GM21390 (cell line): ENCODE results near the gene NKAIN1.
"Not testable (repeated sequence)": the region's sequence is repeated elsewhere in the genome, so short reads cannot be mapped to it uniquely, and the experiment has no call there.

Experiments used
- ATAC-seq: cut with Tn5 transposase; IDR thresholded peaks from one replicate; pipeline ENCODE4 v1.9.1; 2021; ENCODE audit not compliant: unreplicated experiment

The NKAIN1 gene

DNA sequence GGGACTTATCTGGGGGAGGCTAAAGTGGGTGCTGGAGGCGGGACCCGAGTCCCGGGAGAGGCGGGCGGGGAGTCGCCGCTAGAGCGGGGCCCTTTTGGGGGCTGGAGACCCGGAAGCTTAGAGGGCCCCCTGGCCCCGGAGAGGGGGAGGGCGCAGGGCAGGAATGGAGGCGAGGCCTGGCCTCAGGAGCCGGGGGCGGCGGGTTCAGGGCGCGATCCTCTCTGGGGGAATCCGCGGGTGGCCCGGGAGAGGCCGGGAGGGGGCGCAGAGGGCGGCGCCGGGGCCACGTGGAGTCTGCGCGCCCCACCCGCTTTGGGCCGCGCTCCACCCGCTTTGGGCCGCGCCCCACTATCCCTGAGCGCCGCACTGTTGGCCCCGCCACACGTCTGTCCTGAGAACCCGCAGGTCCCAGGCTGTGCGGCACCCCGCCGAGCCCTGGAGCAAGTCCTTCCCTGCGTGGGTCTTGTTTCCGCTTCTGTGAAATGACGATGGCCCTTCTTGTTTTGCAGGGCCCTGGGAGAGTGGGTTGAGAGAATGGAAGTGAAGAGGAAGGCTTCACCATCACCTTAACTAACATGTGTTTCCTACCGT, 84.4 kb downstream of the NKAIN1 start:
- peak; percentile 82 for ATAC-seq

DNA sequence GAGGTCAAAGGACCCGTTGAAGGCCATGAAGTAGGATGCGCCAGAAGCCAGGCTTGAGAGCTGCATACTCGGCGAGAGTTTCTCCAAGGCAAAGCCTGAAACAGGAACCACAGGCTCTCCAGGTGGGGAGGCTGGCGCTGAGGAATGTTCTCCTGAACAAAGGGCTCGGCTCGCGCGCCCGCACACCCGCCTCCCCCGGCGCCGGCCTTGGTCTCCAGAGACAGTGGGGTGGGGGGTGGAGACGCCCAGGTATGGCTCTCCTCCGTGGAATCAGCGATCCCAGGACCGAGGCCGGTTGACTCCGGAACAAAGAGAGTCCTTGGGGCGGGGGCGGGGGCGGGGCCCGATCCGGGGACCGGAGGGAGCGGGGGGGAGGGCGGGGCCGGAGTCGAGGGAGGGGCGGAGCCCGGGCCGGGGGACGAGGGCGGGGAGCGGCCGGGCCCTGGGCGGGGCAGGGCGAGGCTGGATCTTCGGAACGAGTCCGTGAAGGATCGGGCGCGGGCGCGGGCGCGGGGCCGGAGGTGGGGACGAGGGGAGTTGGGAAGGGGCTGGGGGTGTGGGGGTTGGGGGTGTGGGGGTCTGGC, 85.0 kb downstream of the NKAIN1 start:
- ATAC-seq, result peak; percentile 30

DNA sequence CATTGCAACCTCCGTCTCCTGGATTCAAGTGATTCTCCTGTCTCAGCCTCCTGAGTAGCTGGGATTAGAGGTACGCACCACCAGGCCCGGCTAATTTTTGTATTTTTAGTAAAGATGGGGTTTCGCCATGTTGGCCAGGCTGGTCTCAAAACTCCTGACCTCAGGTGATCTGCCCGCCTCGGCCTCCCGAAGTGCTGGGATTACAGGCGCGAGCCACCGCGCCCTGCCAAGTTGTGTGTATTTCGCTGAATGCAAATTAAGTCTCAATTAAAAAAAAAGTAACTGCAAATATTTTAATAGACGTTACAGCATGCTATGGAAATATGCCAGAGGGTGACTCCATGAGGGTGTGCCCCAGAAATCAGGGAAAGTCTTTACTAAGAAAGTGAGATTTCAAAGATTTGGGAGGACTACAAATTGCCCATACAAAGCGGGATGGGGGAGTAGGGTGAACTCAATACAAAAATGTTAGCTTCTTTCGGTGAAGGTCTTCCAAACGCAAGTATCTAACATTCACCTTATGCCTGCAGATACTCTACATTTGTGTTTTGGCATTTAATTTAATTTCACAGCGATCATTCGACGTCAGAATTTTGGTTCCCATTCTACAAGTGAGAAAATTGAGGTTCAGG, 85.6 kb downstream of the NKAIN1 start:
- no peak for ATAC-seq

DNA sequence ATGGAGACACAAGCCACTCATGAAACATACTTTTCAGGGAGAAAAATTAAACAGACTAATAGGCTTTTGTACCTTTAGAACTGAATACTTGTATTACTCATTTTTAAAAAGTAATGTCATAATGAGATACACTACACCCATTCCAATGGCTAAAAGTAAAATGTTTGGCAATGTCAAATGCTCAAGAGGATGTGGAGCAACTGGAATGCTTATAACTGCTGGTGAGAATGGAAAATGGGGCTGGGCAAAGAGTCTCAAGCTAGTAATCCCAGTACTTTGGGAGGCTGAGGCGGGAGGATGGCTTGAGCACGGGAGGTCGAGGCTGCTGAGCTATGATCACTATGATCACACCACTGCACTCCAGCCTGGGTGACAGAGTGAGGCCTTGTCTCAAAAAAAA, 86.3 kb downstream of the NKAIN1 start:
- no peak for ATAC-seq

DNA sequence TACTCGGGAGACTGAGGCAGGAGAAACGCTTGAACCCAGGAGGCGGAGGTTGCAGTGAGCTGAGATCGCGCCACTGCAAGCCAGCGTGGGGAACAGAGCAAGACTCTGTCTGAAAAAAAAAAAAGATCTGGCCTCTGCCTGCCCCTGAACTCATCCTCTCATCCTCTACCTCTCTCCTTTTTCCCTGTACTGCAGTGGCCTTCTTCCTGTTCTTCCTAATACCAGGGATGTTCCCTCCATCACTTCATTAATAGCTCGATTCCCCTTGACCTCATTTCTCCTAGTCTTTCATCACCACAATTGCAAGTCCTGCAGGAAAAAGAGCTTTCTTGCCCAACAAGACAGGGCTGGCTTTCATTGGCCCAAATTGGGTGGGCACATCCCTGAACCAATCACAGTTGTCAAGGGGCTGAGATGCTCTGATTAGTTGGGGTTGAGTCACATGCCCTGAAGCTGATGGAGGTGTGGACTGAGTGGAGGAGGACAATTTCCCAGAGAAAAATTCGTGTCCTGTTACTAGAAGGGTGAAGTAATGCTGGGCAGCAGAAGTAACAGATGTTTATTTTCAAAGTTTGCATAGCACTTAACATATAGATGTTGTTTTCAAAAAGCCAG, 87.4 kb downstream of the NKAIN1 start:
- no peak for ATAC-seq

DNA sequence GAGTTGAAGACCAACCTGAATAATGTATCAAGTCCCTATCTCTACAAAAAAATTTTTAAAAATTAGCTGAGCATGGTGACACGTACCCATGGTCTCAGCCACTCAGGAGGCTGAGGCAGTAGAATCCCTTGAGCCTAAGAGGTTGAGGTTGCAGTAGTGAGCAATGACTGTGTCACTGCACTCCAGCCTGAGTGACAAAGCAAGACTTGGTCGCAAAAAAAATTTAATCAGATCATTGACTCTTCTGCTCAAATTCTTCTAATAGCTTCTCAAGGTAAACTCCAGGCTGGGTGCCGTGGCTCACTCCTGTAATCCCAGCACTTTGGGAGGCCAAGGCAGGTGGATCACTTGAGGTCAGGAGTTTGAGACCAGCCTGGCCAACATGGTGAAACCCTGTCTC, 88.3 kb downstream of the NKAIN1 start:
- no peak for ATAC-seq

DNA sequence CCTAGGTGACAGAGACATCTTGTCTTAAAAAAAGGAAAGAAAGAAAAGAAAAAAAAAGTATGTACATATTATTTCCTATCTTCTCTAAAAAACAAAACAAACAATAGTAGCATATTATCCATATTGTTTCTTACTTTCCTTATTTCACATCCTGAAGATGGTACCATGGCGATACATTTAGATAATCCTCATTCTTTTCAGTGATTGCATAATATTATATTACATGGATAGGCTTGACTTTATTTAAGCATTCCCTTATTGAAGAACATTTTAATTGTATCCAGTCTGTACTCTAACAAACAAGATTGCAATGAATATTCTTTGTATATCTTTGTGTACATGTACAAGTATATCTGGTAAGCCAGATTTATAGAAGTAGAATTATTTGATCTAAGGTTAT, 91.3 kb downstream of the NKAIN1 start:
- no peak for ATAC-seq

DNA sequence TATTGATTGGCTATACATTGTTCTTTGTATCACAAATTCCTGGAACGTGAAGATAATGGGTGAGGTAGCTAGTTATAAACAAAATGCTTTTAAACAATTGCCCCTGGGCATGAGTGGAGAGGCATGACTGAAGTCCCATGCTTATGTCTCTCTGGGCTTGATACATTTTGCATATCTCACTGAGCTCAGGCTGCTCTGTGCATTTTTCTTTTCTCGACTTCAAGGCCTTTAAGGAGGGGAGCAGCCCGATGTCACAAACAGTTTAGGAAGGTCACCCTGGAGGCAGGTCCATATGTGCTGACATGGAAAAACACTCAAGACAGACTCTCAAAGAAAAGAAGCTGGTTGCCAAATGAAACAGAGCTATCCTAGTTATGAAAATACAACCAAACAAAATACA, 94.0 kb downstream of the NKAIN1 start:
- no peak for ATAC-seq

DNA sequence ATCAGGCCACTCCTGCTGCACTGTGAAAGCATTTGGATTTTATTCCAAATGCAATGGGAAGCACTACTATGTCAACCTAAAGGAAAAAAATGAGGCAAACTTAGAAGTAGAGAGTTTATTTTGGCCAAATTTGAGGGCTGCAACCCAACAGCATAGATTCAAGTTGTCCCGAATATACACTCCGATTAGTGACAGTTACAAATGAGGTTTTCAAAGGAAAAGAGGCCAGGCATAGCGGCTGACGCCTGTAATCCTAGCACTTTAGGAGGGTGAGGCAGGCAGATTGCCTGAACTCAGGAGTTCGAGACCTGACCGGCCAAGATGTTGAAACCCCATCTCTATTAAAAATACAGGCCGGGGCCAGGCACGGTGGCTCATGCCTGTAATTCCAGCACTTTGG, 95.2 kb downstream of the NKAIN1 start:
- no peak for ATAC-seq

DNA sequence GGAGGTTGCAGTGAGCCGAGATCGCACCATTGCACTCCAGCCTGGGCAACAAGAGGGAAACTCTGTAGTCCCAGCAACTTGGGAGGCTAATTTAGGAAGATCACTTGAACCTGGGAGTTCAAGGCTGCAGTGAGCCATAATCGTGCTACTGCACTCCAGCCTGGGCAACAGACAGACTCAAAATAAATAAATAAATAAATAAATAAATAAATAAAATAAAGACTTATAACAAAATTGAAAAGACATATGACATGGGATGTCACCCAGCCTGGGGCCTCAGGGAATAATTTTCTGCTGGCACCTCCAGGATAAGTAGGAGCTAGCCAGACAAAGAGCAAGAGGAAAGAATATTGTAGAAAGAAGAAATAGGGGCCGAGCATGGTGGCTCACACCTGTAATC, 96.2 kb downstream of the NKAIN1 start:
- no peak for ATAC-seq

DNA sequence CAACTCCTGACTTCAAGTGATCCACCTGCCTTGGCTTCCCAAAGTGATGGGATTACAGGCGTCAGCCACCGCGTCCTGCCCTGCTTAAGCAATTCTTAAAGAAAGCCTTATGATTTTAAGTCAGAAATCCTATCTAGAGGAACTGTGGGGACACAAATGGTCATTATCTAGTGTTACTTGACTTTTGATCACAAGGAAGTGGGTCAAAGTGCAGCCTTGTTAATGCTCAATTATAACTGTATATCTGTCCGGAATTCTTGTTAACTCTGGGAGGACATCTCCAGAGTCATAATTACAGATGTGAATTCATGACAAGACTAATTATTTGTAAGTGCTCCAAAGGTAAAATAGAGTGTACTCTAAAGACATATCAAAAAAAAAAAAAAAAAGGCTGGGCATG, 97.3 kb downstream of the NKAIN1 start:
- ATAC-seq, result no peak

DNA sequence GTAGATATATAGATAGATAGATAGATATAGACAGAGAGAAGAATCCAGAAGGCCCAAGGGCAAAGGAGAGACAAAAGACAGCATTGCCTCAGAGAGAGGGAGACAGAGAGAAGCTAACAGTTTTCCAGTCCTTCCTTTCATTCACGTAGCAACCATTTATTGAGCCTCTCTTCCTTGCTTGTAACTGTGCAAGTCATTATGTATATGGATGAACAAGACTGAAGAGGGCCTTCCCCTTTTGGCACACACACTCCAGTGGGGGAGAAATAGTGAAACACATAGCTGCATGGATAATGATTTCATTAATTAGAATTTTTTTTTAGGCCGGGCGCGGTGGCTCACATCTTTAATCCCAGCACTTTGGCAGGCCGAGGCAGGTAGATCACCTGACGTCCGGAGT, 99.4 kb downstream of the NKAIN1 start:
- ATAC-seq, result no peak

DNA sequence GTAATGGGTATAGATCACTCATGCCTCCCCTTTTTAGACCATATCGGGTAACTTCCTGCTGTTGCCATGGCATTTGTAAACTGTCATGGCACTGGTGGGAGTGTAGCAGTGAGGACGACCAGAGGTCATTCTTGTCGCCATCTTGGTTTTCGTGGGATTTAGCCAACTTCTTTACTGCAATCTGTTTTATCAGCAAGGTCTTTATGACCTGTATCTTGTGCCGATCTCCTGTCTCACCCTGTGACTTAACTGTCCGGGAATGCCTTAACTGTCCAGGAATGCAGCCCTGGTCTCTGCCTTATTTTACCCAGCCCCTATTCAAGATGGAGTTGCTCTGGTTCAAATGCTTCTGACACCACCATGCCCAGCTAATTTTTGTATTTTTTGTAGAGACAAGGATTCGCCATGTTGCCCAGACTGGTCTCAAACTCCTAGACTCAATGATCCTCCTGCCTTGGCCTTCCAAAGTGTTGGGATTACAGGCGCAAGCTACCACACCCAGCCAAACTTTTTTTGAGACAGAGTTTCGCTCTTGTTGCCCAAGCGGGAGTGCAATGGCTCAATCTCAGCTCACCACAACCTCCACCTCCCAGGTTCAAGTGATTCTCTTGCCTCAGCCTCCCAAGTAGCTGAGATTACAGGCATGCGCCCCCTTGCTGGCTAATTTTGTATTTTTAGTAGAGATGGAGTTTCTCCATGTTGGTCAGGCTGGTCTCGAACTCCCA, 100.7 kb downstream of the NKAIN1 start:
- not testable (repeated sequence) for ATAC-seq

DNA sequence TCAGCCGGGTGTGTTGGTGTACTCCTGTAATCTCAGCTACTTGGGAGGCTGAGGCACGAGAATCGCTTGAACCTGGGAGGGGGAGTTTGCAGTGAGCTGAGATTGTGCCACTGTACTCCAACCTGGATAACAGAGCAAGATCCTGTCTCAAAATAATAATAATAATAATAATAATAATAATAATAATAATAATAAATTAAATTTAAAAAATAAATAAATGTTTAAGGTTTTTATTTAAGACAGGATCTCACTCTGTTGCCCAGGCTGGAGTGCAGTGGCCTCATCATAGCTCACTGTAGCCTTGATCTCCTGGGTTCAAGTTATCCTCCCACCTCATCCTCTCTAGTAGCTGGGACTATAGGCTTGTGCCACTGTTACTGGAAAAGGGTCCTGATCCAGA, 101.8 kb downstream of the NKAIN1 start:
- not testable (repeated sequence) for ATAC-seq

DNA sequence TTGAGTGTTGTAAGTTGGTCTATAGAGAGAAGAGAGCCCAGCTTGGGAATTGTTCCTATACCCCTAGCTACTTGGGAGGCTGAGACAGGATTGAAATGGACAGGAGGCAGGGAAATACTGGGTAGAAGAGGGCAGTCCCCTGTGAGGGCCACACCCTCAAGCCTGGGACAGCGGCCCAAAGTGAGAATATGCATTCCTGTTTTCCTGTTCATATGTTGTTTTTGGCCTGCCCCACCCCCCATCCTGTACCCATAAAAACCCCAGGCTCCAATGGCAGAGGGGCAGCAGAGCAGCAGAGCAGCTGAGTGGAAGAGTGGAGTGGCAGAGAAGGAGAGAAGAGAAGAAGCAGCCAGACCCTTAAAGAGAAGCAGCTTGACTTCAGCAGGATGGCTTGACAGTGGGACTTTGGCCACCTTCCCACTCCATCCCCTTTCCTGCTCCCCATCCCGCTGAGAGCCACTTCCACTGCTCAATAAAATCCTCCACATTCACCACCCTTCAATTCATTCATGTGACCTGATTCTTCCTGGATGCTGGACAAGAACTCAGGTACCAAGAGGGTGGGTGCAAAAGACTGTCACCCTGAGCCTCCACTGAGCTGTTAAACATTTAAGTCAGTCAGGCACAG, 103.6 kb downstream of the NKAIN1 start:
- ATAC-seq, result no peak

DNA sequence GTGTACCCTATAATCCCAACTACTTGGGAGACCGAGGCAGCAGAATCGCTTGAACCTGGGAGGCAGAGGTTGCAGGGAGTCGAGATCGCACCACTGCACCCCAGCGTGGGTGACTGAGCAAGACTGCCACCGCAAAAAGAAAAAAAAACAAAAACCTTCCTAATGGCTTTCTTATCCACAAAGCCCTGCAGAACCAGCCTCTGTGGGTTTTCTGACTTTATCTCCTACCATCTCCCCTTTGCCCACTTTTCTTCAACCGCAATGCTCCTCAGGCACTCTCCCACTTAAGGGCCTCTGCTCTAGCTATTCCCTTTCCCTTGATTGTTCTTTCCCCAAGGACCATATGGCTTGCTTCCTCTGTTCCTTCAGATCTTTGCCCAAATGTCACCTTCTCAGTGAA, 106.3 kb downstream of the NKAIN1 start:
- no peak for ATAC-seq
